NCI-H1436 (cell line): Measurements from ENCODE around the gene RNF223.
A peak's percentile ranks its signal among the peaks of the same experiment; 100 is the strongest.
"Not testable (repeated sequence)": the region's sequence is repeated elsewhere in the genome, so short reads cannot be mapped to it uniquely, and the experiment has no call there.

ENCODE experiments used
- DNase-seq: peaks from one replicate; lab custom pipeline; 2025; lab: John Stamatoyannopoulos, UW

Gene RNF223

DNA sequence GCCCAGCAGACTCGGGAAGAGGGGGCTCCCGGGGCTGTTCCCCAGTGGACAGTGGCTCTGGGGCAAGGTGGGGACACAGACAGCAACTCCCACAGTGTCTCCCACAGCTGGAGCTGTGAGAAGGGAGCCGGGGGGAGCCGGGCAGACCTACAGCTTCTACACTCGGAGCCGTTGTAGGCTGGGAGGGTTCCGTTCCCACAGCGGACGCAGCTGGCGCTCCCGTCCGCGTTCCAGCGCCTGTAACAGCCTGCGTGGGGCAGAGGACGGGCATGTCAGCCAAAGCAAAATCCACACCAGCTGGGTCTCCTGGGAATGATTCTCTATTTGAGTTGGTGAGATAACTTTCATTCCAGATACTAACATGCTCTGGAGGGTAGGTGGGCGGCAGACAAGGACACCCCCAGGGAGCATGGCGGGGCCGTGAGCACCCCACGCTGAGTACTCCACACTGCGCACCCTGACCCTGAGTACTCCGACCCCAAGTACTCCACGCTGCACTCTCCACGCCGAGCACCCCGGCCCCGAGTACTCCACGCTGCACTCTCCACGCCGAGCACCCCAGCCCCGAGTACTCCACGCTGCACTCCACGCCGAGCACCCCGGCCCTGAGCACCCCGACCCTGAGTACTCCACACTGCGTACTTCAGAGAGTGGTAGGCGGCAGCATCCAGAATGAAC lies 13.4 kb upstream of the RNF223 start:
- DNase-seq = no peak

- DNase-seq = no peak
These were observed 12.8 kb upstream of the RNF223 start for GRCh38 chr1:1086911-1087341.

- no peak for DNase-seq
These were observed 12.1 kb upstream of the RNF223 start for GRCh38 chr1:1085911-1086841.

DNA sequence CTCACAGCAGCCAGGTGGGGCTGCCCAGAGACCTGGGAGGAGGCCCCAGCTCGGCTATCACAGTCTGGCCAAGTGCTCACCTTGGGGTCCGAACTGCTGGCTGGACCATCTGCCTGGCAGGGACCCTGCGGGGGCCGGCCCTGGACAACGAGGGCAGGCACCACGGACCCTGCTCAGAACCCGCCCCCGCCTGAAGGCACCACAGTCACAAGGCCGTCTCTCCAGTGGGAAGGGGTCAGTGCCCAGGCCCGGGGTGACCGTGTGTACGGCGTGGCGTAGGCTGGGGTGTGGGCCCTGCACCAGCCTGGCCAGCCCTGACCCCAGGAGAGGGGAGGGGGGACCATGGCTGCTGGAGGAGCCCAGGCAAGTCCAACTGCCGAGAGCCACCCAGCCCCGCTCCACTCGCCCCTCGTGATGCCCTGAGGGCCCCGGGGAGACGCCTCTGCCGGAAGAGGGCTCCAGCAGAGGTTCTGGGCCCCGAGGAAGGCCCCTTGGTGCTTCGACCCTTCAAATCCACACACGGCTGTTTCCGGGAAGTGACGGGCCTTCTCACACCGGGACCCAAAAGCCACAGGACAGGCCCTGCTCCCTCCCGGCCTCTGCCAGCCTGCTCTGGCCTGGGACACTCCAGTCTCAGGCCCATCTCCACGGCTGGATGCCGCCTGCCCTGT lies 11.2 kb upstream of the RNF223 start:
- DNase-seq = no peak

DNA sequence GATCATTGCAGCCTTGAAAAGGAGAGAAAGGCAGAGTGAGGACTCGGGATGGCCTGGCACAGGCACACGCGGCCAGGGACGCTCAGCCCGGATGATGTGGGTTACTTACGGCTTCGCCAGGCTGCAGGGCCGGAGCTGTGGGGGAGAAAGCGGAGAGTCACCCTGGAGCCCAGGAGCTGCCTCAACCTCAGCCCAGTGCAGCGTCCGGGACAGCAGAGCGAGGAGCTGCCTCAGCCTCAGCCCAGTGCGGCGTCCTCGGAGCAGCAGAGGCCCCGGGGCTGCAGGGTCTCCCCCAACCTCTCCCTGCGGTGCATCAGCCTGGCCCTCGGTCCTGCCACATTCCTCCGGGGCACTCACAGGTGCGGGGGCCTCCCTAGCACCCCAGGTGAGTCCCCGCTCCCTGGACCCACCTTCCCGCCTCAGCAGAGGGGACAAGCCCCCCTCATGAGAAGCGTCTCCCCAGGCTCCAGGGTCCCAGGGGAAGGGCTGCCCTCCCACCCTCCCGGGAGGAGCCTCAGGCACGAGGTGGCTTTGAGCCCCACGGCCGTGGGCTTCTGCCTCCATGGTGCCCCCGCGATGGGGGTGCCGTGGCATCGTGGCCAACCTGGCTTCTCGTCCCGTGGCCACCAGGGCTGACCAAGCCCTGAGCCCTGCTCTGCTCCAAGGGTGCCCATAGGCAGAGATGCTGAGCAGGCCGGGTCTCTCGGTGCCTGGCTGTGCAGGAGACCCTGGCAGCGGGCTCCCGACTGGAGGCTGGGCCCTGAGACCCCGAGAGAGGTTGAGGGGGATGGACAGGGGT lies 10.5 kb upstream of the RNF223 start:
- DNase-seq = no peak

DNA sequence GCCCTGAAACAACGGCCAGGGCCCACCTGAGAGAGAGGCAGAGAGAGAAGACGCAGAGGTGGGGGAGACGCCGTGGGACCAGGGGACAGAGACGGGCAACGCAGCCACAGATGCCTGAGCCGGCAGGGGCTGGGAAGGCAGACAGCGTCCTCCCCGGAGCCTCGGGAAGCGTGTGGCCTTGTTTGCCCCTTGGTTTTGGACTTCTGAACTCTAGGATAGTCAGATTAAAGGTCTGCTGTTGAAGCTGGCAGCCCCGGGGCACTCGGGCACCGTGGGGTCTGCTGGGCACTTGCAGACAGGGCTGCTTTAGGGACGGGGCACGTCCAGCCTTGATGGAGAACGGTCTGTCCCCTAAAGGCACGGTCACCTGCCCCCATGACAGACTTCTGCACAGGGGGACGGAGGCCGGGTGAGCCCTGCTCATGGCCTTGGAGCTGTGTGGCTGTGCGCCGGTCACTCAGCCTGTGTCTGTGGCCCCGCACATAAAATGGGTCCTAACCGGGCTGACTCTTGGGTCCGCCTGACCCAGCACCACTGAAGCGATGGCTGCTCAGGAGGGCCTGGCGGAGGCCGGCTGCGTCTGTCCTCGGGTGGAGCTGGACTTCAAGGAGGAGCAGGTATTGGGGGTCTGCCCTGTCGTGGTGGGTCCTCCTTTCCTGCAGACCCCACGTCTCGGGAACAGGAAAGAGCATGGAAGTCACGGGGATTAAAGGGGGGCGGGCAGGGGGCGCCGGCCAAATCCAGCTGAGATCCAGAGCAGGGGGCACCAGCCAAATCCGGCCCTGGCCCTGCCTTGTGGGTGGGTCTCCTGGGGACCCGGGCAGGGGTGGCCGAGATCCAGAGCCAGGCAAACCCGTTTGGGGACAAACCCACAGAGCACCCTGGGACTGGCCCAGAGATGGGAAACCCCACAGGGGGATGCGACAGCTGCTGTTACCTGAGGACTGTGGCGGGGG lies 9.6 kb upstream of the RNF223 start:
- no peak for DNase-seq

DNA sequence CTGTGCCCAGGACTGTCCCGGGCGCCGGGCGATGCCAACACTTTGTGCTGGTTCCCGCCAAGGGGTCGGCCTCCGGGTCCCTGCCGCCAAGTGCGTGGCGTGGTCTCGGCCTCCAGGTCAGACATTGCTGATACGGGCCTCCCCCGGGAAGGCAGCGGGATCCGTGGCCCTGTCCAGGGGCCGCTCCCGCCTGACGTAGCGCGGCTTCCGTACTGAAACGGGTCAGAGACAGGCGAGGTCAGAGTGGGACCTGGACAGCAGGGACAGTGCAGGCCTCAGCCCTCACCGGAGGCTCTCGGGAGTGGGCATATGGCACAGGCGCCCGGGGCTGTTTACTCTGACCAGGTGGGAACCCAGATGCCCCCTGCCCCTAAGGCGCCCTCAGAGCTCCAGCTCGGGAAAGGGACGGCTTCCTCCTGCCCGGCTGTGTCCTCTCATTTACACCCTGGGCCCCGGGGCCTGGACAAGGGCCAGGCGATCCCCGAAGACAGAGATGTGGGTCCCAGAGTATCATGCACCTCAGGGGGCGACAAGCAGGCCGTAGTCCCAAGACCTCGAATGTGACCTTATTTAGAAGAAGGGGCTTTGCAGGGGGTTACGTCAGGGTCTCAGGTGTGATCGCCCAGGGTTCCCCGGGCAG lies 8.8 kb upstream of the RNF223 start:
- no peak for DNase-seq

GRCh38 chr1:1082239-1082775 lies 8.2 kb upstream of the RNF223 start:
- DNase-seq = no peak

DNA sequence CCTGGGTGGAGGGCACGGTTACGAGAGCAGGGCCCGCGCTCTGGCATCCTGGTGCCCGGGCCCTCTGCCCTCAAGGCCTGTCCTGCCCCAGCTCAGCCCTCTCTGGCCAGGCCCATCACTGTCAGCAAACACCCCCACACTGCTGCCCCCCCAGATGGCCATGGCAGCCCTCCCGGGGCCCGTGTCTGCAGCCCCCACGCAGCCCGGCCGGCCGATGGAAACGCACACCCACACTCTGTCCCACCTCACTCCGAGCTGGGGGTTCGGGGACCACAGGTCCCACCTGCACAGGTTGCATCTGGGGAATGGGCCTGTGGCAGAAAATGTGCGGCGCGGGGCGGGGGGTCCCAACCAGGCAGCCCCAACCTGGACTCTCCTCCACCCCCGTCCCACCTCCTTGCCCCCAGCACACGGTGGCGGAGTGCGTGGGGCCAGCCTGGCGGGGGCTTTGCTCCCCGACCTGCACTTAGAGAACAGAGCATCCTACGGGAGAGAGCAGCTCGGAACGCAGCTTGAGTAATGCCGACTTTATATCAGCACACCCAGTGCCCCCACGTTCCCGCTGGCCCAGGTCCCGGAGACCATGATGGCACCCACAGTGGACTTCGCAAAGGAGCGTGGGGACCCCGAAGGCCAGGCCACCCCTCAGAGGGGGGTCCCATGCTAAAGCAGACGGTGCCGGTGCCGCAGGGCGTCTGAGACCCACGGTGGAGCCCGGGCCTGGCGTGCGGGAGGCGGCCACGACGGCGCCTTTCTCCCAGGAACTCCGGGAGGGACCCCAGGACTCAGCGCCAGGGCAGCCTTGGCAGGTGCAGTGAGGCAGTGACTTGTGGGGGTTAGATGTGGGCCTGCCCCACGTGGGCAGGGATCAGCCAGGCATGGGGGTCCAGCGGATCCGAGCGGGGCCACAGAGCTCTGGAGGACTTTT lies 7.5 kb upstream of the RNF223 start:
- DNase-seq = no peak

DNA sequence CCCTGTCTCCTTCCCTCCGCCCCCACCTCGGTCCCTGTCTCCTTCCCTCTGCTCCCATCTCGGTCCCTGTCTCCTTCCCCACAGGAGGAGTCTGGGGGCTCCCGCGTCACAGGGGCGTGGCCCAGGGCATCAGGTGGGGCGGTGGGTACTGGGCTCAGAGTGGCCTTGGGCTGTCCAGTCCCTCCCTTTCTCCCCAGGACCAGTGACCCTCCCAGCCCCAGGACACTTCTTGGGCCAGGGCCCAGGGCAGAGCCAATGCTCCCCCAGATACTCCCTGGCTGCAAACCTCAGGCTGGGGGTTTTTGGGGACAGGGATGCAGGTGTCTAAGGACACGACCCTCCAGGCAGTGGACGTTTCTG lies 6.8 kb upstream of the RNF223 start:
- no peak for DNase-seq

DNA sequence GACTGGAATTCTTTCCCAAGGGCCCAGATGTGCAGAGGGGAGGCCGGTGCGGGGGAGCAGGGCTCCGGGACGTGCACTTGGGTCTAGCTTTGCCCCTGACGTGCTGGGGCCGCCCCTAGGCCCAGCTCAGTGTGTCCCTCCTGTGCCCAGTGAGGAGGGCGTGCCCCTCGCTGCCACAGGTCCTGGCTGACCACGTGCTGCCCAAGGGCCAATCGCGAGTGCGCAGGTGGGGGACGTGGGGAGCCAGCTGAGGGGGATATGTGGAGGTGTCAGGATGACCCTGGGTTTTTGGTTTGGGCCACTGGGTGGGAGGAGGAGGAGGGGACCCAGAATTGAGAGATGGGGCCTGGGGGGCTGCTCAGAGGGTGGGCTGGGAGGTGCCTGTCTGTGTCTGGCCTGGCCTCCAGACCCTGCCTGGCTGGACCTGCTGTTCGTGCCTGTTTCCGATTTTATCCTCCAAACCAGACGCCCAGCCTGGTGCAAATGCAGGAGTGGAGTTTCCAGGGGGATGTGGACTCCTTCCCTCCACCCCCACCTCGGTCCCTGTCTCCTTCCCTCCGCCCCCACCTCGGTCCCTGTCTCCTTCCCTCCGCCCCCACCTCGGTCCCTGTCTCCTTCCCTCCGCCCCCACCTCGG lies 6.1 kb upstream of the RNF223 start:
- no peak for DNase-seq

GRCh38 chr1:1079408-1080121 lies 5.5 kb upstream of the RNF223 start:
- DNase-seq = peak; percentile 19

DNA sequence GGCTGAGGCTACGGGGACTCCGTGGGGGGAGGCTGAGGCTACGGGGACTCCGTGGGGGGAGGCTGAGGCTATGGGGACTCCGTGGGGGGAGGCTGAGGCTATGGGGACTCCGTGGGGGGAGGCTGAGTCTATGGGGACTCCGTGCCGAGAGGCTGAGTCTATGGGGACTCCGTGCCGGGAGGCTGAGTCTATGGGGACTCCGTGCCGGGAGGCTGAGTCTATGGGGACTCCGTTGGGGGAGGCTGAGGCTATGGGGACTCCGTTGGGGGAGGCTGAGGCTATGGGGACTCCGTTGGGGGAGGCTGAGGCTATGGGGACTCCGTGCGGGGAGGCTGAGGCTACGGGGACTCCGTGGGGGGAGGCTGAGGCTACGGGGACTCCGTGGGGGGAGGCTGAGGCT lies 3.3 kb upstream of the RNF223 start:
- not testable (repeated sequence) for DNase-seq

GRCh38 chr1:1075148-1075935 lies 1.2 kb upstream of the RNF223 start:
- DNase-seq = no peak

DNA sequence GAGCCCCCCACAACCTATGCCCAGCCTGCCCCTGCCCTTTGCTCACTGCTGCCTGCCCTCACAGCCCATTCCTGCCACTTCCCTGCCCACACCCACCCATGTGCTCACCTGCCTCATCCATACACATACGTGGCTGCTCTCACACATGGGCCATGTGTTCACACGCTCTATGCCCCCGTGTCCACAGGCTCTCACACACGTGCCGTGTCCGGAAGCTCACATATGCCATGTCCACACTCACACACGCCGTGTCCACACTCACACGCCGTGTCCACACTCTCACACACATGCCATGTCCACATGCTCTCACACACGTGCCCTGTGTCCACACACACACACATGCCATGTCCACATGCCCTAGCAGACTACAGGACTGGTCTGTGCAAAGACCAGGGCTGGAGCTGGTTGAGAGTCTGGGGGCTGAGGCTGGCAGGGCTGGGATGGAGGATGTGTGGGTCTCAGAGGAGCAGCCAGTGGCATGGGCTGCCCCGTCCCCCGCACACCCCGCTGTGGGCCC lies 583 bp upstream of the RNF223 start:
- DNase-seq = no peak

DNA sequence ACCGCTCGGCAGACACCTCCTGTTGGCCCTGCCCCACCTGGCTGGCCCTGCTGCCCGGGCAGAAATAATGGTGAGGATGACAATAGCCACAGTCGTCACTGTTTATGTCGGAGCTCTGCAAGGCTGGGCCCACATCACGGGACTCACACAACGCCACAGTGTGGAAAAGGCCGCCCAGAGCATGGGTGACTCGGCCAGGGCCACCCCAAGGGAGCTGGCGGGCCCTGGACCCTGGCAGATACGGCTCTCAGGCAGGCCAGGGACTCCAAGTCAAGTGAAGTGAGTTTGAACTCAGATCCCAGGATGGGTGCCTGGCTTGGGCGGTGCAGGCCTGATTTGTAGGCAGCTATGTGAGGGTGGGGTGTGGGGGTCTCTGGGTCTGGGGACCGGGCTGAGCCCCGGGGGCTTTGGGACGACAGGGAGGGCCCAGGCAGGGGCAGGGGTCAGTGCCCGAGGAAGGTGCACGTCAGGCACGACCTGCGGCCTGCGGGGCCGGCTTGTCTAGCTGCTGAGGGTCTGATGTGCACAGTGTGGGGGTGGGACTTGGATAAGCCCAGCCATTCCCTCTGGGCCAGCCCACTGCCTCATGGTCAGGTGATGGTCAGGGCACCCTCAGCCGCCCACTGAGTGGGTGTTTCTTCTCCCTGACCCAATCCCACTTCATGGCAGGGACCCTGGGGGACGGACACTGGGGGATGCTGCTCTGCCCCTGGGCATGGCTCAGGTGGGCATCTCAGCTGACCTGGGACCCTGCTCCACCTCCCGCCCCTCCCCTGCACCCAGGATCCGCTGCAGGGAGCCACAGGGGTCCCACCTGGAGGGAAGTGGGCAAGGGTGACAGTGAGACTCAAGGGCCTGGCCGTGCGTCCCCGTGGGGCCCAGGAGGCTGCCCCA lies 1.0 kb downstream of the RNF223 start:
- DNase-seq = no peak
